HL-60/S4 (cell line): ENCODE results near the gene CHRNA5.
"Not testable (repeated sequence)": the region's sequence is repeated elsewhere in the genome, so short reads cannot be mapped to it uniquely, and the experiment has no call there.

Experiments used
- in situ Hi-C: fragments of 300-500 bp; cut with MboI; formaldehyde crosslinking; loops from 2 replicates; pipeline ENCODE4 v1.14.3; 2022; ENCODE audit warnings: low sequenced_read_pairs

The CHRNA5 gene

DNA sequence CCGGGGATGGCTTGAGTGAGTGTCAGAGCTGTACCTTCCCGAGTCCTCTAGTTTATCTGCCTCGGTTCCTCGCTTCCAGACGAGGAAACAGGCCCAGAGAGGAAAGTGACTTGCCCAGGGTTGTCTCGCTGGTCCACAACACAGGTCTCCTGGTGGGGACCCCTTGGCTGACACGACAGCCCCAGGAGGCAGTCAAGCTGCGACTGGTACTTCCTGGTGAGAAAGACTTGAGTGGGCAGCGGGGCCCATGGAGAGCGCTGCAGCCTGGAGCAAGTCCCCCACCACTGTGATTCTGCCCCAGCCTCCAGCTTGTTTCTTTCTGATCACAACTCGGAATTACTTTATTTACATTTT lies 600 bp upstream of the CHRNA5 start:
- in situ Hi-C loops = no loop called here

DNA sequence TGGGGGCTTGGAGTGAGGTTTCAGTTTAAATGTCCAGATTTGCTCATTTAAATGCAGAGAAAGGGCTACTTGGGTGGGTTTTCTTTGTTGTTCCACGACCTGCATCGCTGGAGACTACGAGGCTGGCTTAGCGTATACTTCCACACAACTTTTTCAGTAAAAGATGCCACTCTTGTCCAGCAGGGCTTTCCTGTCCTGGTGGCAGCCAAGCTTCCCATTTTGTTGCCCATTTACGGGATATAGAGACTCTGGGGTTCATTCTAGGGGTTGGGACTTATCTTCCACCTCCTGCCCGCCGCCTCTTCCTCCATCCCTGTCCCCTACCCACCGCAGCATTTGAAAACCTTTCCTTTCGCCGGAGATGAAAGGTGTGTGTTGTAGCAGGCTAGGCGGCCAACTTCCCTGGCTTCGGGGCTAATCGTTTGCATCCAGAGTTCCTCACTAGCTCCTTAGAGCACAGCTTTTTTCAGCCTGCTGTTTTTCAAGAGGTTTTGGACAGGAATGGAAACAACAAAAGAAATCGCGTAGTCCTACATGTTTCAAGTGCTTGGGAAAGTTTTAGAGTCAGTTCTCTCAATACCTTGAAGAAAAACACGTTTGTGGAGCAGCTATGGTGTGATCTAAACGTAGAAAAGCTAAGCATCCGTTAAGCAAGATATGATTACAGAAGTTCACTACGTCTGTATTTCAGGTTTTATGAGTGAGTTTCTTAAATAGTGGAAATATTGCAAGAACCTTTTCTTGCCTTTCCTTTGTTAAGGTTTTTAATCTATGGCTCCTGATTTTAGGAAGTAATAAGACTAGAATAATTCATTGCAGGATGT lies 843 bp downstream of the CHRNA5 start:
- in situ Hi-C loops = no loop called here

DNA sequence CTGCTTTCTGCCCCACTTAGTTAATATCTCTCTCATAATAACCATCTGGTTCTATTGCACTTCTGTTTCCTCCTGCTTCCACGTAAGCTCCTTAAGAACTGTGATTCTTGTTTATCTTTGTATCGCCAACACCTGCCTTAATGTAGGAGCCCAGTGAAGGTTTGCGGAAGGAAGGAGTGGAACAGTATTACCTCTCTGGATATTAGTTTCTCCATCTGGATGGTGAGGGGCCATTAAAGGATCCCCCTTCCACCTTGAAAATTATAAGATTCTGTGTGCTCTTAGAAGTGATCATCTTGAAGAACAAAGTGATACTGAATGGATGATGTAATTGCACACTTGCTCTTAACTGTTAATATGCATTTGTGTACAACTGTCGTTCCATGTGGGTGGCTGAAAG lies 2.2 kb downstream of the CHRNA5 start:
- in situ Hi-C loops = no loop called here

DNA sequence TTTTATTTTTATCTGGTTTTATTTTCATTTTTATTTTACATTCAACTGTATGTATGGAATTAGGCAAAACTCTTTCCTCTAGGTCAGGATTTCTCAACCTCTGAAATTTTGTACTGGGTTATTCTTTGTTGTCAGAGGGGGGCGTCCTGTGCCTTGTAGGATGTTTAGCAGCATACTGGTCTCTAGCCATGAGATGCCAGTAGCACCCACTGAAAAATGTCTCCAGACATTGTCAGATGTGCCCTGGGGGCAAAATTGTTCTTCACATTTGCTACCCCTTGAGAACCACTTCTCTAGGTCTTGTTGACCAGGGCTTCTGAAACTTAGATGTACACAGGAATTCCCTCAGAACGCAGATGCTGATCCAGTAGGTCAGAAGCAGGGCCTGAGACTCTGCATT lies 5.4 kb downstream of the CHRNA5 start:
- in situ Hi-C loops = no loop called here

DNA sequence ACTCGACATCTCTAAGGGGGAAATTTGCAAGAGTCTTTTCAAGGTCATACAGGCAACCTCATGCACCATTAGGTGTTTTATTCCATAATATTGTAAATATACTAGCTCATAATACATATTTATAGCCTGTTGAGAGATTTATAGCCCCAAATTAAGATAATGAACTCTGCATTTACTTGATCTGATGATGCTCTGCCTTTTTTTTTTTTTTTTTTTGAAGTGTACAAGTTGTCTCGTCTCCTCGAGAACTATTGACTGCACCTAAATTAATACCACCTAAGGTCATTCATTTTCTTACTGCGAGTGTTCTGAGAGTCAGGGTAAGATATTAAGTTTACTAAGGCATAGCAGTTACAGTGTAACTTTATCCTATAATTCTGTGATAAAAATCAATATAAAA lies 6.1 kb downstream of the CHRNA5 start:
- in situ Hi-C loops = no loop called here

DNA sequence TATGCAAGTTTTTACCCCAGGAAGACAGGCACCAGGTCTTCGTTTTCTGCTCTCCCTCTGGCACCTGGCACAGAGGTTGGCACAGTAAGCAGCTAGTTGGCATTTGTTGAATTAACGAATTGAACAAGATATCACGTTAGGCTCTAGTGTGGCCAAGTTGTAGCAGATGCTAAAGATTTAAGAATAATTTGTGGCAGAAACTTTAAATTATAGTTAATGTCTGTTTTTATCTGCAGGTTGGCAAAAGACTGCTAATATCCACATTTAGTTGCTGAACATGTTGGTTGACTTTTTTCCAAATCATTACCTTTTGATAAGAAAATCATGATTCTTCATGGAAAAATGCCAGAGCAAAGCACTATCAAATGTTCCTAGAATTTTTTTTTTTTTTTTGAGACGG lies 8.1 kb downstream of the CHRNA5 start:
- in situ Hi-C loops = no loop called here

DNA sequence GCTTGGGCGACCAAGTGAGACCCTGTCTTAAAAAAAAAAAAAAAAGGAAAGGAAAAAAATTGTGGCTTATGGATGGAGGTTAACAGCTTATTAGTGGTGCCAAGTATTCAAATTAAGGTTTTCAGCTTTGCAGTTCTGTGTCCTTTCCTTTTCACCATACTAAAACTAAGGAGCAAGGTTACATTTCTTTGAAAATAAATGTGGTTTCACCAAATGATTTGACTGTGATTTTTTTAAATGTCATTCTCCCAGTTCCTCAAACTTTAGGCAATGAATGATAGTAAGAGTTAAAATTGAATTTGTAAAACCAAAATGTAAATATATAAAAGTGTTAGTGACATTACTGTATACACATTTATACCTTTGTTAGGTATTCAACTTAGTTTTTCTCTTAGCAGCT lies 9.6 kb downstream of the CHRNA5 start:
- in situ Hi-C loops = no loop called here

DNA sequence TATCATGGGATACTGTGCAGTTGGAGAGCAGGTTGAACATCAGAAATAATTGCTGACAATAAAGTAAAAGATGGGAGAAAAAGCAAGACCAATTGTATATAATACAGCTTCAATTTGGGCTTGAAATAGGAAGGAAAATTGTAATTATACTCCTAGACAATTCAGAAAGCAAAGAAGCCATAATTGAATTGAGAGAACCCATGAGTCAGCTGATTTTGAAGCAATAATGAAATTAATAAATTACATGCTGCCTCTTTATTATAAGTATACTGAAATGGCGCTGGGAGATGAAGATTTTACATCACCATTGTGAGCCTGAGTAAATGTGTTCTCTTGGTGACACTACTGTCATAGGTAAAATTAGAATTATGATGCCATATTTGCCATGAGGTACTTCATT lies 32.3 kb downstream of the CHRNA5 start:
- in situ Hi-C loops = no loop called here

DNA sequence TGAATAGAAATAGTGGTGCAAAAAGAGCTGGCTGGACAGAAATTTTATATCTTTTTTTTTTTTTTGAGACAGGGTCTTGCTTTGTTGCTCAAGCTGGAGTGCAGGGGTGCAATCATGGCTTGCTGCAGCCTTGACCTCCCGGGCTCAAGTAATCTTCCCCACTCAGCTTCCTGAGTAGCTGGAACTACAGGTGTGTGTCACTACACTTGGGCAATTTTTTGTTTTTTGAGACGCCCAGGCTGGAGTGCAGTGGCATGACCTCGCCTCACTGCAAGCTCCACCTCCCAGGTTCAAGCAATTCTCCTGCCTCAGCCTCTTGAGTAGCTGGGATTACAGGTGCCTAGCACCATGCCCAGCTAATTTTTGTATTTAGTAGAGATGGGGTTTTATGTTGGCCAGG lies 33.0 kb downstream of the CHRNA5 start:
- in situ Hi-C loops = no loop called here

DNA sequence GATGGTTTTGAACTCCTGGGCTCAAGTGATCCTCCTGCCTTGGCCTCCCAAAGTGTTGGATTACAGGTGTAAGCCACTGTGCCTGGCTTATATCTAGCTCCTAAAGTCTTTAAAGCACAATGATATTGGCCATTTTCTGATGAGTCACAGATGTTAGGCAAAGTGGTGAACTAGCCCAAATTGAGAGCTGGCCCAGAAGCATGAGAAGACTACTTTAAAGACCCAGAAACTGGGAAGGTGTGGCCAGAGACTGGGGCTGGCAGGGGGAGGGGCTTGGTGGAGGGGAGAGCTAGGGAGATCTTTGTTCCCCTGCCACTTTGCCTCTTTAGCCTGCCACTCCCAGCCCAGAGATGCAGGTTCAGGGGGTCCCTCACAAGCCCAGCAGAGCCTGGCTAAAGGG lies 33.9 kb downstream of the CHRNA5 start:
- in situ Hi-C loops = no loop called here

DNA sequence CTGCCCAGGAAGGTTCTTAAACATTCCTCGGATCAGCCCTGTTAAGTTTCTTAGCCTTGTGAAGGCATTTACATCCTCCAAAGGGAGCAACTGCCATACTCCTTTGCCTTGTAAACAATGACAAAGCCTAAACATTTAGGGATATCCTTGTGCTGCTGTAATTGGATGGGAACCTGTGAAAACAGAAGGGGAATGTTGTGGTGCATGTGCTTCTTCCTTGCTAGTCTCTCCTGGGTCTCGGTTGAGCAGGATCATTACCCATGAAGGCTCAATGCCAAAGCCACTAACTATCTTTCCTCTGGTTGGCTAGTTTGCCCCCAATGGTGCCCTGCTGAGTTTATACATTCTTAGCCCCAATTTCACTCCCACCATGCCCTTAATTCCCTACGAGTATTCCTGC lies 38.1 kb downstream of the CHRNA5 start:
- in situ Hi-C loops = no loop called here

DNA sequence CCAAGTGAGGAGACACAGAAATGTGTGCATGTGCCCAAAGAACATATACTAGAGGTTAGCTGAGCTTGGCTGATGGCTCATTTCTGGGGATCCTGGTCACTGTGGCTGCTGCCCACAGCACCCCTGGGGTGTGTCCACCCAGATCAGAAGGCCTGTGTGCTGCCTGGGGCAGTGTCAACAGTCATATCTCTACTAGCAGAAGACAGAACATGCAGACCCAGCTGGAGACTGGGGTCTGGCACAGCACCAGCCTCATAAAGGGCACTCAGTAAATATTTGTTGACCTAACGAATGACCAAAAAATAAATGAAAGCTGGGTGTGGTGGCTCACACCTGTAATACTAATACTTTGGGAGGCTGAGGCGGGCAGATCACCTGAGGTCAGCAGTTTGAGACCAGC lies 39.1 kb downstream of the CHRNA5 start:
- in situ Hi-C loops = no loop called here

DNA sequence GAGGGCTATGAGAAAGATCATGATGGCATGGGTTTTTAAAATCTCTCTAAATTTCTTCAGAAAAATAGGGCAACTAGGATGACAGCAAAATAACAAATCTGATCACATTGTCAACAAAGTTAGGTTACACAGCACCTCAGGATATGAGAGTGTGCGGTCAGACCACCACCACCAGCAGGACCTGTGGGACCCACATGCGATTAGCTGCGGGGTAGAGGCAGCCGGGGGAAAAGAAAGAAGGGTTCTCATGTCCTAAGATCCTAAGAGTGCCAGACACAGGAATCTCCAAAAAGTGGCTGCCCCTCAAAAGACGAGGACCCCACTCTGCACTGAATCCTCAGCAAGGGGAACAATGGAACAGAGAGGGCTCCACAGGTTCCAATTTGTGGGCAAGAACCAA lies 39.9 kb downstream of the CHRNA5 start:
- in situ Hi-C loops = no loop called here

DNA sequence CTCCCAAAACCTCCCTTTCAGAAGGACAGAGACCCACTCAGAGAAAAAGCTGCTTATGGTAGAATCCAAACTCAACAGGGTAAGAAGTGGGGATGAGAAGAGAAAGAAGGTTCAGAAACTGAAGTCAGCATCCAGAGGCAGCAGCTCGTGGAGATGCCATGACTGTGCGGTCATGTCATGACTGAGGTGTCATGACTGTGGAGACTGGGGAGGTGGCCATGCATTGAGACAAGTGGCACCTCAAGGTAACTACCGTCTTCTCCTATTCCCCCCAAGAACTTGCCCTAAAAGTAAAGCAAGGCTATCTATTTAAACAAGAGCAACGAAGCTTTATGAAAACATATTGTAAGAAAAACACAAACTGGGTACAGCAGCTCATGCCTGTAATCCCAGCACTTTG lies 40.4 kb downstream of the CHRNA5 start:
- in situ Hi-C loops = no loop called here

DNA sequence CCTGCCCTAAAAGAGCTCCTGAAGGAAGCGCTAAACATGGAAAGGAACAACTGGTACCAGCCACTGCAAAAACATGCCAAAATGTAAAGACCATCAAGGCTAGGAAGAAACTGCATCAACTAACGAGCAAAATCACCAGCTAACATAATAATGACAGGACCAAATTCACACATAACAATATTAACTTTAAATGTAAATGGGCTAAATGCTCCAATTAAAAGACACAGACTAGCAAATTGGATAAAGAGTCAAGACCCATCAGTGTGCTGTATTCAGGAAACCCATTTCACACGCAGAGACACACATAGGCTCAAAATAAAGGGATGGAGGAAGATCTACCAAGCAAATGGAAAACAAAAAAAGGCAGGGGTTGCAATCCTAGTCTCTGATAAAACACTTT lies 44.2 kb downstream of the CHRNA5 start:
- in situ Hi-C loops = not testable (repeated sequence)

DNA sequence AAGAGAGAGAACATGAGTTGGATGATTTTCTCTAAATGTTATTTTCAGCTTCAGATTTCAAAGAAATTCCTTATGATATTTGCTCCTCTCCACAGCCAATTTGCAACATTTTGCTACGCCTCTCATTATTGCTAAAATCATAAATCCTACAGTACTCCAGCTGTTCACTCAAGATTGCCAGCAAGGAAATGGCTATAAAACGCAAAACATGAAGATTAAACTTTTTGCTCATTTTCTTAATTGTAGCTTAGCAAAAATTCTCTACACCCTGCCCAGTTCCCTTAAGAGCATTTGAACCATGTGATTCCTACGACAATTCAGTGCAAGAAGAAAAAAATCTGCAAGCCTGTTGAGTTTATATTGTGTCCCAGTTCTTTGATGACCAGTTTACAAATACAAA lies 48.7 kb downstream of the CHRNA5 start:
- in situ Hi-C loops = no loop called here

DNA sequence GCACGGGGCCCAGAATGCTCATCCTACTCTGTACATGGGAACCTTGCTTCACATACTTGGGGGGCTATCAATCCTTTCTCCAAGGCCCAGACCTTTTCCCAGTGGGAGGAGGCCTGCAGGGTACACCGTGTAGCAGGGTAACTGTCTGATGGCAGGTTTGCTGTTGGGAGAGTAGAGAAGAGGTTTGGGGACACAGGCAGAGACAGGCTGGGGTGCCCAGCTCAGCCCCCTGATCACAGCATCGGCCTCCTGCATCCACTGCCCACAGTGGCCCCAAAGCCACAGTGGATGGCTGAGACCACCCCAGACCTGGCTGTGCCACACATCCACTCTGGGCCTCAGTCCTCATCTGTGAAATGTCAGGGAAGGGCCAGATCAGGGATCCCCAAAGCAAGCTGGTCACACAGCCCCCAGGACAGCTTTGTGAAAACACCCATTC lies 49.9 kb downstream of the CHRNA5 start:
- in situ Hi-C loops = no loop called here

DNA sequence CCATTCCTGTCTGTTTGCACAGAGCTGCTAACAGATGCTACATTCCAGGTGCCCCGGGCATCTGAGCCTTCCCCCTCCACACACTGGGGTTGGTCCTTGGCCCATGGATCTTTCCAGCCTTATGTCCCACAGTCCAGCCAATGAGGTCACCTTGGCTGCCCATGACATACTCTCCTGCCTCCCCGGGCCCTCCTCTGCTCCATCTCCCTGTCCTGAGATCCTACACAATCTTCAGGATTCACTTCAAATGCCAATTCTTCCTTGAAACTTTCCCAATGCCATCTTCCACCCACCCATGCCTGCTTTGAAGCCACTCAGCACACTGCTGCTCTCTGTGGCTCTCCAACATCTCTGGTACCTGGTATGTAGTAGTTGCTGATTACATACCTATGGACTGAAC lies 51.2 kb downstream of the CHRNA5 start:
- in situ Hi-C loops = no loop called here

DNA sequence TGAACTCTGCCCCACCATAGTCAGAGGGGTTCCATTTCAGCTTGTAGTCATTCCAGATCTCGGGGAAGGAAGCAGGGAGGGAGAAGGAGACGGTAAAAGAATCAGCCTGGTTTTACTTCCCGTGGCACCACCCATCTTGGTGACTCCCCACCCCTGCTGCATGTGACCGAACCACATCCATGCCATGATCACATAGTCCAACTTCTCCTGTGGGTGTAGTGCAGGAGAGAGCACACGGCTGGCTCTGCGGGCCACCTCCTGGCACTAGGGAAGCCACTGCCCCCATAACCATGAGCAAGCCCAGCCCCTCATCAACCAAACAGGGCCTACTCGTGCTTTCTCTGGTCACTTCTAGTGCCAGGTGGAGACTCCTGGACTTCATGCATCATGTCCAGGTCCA lies 51.8 kb downstream of the CHRNA5 start:
- in situ Hi-C loops = no loop called here

DNA sequence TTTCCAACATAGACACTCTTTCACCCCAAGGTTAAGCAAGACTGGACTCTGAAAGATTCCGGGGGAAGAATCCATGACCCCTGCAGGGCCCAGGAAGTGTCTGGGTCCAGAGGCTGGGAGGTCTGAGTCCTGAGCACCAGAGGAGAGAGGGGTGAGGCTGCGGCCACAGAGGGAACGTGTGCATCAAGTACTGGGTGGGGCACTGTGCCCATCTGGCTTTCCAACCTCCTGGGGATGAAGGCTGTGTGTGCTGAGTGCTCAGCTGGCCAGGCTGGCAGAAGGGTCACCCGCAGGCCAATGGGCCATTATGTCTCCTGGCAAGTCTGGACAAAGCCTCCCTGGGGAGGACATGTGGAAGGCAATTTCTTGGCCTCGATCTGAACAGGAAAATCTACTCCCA lies 52.2 kb downstream of the CHRNA5 start:
- in situ Hi-C loops = no loop called here

DNA sequence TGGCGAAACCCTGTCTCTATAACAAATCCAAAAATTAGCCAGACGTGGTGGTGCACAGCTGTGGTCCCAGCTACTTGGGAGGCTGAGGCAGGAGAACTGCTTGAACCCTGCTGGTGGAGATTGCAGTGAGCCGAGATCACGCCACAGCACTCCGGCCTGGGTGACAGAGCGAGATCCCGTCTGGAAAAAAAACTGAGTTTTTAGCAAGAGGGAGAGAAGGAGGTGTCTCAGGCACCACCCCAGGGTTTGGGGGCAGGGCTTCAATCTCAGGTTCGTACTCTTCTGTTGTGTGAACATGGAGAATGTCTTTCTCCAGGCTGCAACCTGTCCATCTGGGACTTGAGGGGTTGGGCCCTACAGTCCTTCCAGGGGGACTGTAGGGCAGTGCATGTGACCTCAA lies 52.7 kb downstream of the CHRNA5 start:
- in situ Hi-C loops = no loop called here

DNA sequence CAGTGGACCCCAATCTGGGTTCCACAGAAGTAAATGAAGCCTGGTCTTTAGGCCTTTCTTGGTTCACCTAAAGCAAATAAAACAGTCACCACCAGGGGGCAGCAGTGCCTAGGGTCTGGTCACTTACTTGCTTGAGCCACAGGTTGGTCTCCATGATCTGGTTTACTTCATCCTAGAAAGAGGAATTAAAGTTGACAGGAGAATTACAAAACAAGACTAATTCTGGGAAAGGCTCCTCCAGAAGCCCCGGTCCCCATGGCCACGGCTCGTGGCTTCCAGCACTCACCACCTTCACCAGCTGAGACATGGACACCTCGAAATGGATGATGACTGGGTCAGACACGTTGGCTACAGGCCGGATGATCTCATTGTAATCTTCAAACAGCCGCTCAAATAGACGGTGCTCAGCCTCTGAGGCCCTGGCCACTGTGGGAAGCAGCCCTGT lies 53.2 kb downstream of the CHRNA5 start:
- in situ Hi-C loops = no loop called here
